K562 (cell line): ENCODE results near the gene DNM1. TPM values are rescaled to one million over a fixed set of nuclear protein-coding genes. Genes with fewer than 3 reads are reported as not detected.
A peak's percentile ranks its signal among the peaks of the same experiment; 100 is the strongest.

Experiments
- CTBP1 ChIP-seq: fragments of 450-650 bp; IDR thresholded peaks from 2 replicates; pipeline ENCODE4 v1.6.1; 2016; ENCODE audit warnings: borderline replicate concordance
- GTF2A2 ChIP-seq: IDR thresholded peaks from 2 replicates; pipeline ENCODE4 v1.6.1; 2016; ENCODE audit warnings: mild to moderate bottlenecking, missing genetic modification characterization, missing compliant biosample characterization
- HMG20B ChIP-seq: fragments of 250-450 bp; sonication (Bioruptor Pico); IDR thresholded peaks from 2 replicates; pipeline ENCODE4 v1.5.0; 2021; ENCODE audit warnings: mild to moderate bottlenecking
- JUND ChIP-seq, 2 experiments: IDR thresholded peaks; 2 replicates in 1 of 2; 3 replicates in 1 of 2; pipeline ENCODE4 v1.6.1; 2011; ENCODE audit warnings: borderline replicate concordance in 2 of 2, low read depth in 2 of 2, low read length in 2 of 2, improper control_type of control experiment in 1 of 2, missing biosample characterization in 1 of 2, missing genetic modification characterization in 1 of 2, missing genetic modification reagents in 1 of 2
- PTRF ChIP-seq: fragments of 450-650 bp; IDR thresholded peaks from 2 replicates; pipeline ENCODE4 v1.6.1; 2016; ENCODE audit warnings: mild to moderate bottlenecking, missing genetic modification characterization, missing compliant biosample characterization
- RBM14 ChIP-seq: fragments of 200-400 bp; formaldehyde crosslinking; IDR thresholded peaks from 2 replicates; pipeline ENCODE4 v1.6.1; 2018; ENCODE audit warnings: low read depth, mild to moderate bottlenecking, low read length, moderate library complexity, borderline replicate concordance; ENCODE audit not compliant: insufficient read depth
- RBM15 ChIP-seq: fragments of 200-400 bp; formaldehyde crosslinking; IDR thresholded peaks from 2 replicates; pipeline ENCODE4 v1.6.1; 2018; ENCODE audit warnings: mild to moderate bottlenecking, low read length, moderate library complexity; ENCODE audit not compliant: insufficient read depth
- SMARCA4 ChIP-seq: fragments of 450-650 bp; IDR thresholded peaks from 2 replicates; pipeline ENCODE4 v1.6.1; 2016
- SUPT5H ChIP-seq: fragments of 450-650 bp; IDR thresholded peaks from 2 replicates; pipeline ENCODE4 v1.6.1; 2016
- TCF7L2 ChIP-seq: fragments of 150-350 bp; IDR thresholded peaks from 2 replicates; pipeline ENCODE4 v1.6.1; 2016; ENCODE audit warnings: low read depth, mild to moderate bottlenecking, low read length, moderate library complexity
- ZNF146 ChIP-seq: IDR thresholded peaks from one replicate; pipeline ENCODE4 v1.6.1; 2018; ENCODE audit warnings: missing compliant biosample characterization; ENCODE audit not compliant: unreplicated experiment
- ZNF232 ChIP-seq: sonication (generic); formaldehyde crosslinking; IDR thresholded peaks from 2 replicates; pipeline ENCODE4 v1.8.0; 2022; ENCODE audit warnings: mild to moderate bottlenecking, missing genetic modification reagents
- ZNF347 ChIP-seq: fragments of 450-650 bp; formaldehyde crosslinking; IDR thresholded peaks from 2 replicates; pipeline ENCODE4 v1.4.0; 2020; ENCODE audit warnings: low read depth, mild to moderate bottlenecking, moderate library complexity
- polyA plus RNA-seq, 8 experiments: library from polyadenylated mRNA; depleted of rRNA in 4 of 8; stranded (reverse) in 5 of 8; unstranded in 3 of 8; fragments of >200 nt; fragmentation: Nextera tagmentation in 2 of 8; fragmentation: Illumina TruSeq in 1 of 8; extraction: Ambion mirVana in 2 of 8; extraction: Trizol in 1 of 8; gene quantifications; 2 replicates each; pipeline versions ENCODE4 v1.2.1 to v1.2.3, GENCODE V29; 2011 to 2014; ENCODE audit warnings: inconsistent platforms in 1 of 8, missing spikeins in 1 of 8
- total RNA-seq, 7 experiments: library from RNA; depleted of rRNA in 6 of 7; stranded (reverse); fragments of >200 nt in 6 of 7; fragmentation: Illumina TruSeq in 2 of 7; extraction: Trizol in 2 of 7; gene quantifications; 2 replicates each; pipeline versions ENCODE4 v1.2.1 to v1.2.3, GENCODE V29; 2011 to 2021; ENCODE audit warnings: low replicate concordance in 1 of 7
- TF ChIP-seq, protein P1 (sequence below): fragments of 250-450 bp; sonication (Bioruptor Pico); IDR thresholded peaks from 2 replicates; pipeline ENCODE4 v1.8.0; 2021; ENCODE audit warnings: mild to moderate bottlenecking, moderate library complexity
- TF ChIP-seq, protein P2 (sequence below), 3 experiments: fragments of 200-800 bp in 1 of 3; fragments of 250-450 bp in 1 of 3; fragments of 450-650 bp in 1 of 3; sonication (Bioruptor Pico) in 1 of 3; sonication (Bioruptor generic) in 1 of 3; formaldehyde crosslinking in 1 of 3; IDR thresholded peaks; 2 replicates each; pipeline versions ENCODE4 v1.6.1 to v1.8.0; 2016 to 2022; ENCODE audit warnings: mild to moderate bottlenecking in 2 of 3, missing genetic modification characterization in 2 of 3, missing compliant biosample characterization in 1 of 3, moderate library complexity in 1 of 3
- TF ChIP-seq, protein P3 (sequence below): fragments of 250-450 bp; sonication (Bioruptor Pico); IDR thresholded peaks from 2 replicates; pipeline ENCODE4 v1.5.0; 2021; ENCODE audit warnings: mild to moderate bottlenecking, moderate library complexity
- TF ChIP-seq, protein P4 (sequence below): fragments of 250-450 bp; sonication (Bioruptor Pico); IDR thresholded peaks from 2 replicates; pipeline ENCODE4 v1.8.0; 2022; ENCODE audit warnings: moderate library complexity, mild to moderate bottlenecking, inconsistent platforms

Gene DNM1
- total and polyA plus RNA-seq, 9 of the 15 experiments (the other 6 are each of a cell fraction or from before 2014, with no cell fraction given), result 0.39 to 23.1 (median 9.1) TPM

DNA sequence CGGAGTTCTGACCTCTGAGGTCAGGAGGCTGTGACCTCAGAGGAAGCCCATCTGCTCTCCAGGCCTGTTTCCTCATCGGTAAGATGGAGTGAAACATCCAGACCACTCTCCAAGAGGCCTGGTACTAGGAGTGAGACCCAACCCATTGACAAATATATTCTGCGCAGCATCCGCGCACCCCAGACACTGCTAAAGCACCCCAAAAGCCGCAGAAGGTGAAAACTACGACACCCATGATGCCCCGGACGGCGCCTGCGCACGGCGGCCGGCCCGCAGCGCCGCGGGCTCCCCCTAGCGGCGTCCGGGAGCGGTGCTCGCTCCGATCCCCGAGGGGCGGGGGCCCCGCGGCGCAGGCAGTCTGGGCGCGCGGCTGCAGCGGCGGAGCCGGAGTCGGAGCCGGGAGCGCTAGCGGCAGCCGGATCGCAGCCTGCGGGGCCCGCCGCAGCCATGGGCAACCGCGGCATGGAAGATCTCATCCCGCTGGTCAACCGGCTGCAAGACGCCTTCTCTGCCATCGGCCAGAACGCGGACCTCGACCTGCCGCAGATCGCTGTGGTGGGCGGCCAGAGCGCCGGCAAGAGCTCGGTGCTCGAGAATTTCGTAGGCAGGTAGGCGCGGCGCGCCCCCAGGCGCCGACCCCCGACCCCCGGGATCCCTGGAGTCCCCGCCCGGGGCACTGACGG is at the start of gene DNM1 (continued):
- TF ChIP-seq, protein P1, sequence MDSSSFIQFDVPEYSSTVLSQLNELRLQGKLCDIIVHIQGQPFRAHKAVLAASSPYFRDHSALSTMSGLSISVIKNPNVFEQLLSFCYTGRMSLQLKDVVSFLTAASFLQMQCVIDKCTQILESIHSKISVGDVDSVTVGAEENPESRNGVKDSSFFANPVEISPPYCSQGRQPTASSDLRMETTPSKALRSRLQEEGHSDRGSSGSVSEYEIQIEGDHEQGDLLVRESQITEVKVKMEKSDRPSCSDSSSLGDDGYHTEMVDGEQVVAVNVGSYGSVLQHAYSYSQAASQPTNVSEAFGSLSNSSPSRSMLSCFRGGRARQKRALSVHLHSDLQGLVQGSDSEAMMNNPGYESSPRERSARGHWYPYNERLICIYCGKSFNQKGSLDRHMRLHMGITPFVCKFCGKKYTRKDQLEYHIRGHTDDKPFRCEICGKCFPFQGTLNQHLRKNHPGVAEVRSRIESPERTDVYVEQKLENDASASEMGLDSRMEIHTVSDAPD, result peak; percentile 45; the same call in 1 of the 2 replicates
- no peak for TF ChIP-seq RBM15
- peak; percentile 52; the same call in 1 of the 2 replicates for TF ChIP-seq JUND (IDR thresholded peaks at IDR 0.05; ENCODE audit: borderline replicate concordance, low read depth, low read length)
- TF ChIP-seq JUND (tag; IDR thresholded peaks at IDR 0.05; ENCODE audit: borderline replicate concordance, low read depth, low read length), result peak; percentile 48; the same call in 1 of the 3 replicates
- TF ChIP-seq PTRF (tag), result no peak
- TF ChIP-seq, protein P2, sequence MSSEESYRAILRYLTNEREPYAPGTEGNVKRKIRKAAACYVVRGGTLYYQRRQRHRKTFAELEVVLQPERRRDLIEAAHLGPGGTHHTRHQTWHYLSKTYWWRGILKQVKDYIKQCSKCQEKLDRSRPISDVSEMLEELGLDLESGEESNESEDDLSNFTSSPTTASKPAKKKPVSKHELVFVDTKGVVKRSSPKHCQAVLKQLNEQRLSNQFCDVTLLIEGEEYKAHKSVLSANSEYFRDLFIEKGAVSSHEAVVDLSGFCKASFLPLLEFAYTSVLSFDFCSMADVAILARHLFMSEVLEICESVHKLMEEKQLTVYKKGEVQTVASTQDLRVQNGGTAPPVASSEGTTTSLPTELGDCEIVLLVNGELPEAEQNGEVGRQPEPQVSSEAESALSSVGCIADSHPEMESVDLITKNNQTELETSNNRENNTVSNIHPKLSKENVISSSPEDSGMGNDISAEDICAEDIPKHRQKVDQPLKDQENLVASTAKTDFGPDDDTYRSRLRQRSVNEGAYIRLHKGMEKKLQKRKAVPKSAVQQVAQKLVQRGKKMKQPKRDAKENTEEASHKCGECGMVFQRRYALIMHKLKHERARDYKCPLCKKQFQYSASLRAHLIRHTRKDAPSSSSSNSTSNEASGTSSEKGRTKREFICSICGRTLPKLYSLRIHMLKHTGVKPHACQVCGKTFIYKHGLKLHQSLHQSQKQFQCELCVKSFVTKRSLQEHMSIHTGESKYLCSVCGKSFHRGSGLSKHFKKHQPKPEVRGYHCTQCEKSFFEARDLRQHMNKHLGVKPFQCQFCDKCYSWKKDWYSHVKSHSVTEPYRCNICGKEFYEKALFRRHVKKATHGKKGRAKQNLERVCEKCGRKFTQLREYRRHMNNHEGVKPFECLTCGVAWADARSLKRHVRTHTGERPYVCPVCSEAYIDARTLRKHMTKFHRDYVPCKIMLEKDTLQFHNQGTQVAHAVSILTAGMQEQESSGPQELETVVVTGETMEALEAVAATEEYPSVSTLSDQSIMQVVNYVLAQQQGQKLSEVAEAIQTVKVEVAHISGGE (CRISPR knock-in tag; IDR thresholded peaks at IDR 0.05), result no peak
- no peak for TF ChIP-seq SMARCA4
- TF ChIP-seq, protein P3, sequence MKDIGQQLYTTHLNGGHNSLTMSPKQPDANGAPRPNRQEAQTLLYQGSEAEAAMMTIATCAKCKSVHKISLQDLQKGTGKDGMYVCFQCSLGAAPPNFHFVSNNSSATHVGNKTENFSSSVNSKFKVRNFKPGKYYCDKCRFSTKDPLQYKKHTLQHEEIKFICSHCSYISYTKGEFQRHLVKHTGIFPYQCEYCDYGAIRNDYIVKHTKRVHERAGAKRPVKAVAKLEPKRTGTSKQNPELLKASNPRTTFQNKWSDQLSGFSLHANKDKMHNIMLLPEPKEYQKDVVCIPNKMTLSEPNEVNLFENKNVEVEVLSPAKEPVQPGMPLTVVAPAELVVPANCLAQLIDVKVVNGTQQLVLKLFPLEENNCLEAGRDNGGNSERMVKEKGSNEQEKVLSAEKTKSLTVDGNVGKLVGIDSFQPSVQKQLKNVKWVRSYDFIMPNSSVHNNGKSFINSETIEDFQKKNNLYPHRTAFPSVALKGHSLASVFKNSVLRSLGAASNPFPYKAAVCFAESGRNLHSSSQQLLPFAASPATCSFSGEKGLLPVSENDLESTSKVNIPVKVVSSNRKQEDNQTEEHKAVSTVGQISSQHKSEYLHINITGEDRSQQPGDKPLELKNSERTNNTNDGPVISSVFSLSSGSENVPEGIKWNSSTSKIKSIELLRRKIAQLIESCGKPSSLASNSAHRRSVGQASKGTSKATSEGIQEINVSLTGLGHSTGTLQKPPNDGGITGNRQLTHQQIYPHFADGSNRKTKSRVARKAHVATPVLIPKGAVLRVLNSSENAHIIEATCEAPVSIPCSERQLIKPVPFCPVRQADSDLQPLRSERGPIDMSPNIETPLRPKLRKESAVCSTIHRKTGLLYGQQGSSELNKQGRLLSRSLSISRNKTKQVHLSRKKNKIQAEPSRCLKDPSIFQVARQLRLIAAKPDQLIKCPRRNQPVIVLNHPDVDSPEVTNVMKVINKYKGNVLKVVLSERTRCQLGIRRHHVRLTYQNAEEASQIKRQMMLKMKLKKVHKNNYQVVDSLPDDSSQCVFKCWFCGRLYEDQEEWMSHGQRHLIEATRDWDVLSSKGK (CRISPR knock-in tag), result no peak
- no peak for TF ChIP-seq ZNF232 (CRISPR knock-in tag)
- no peak for TF ChIP-seq HMG20B (CRISPR knock-in tag)
- TF ChIP-seq TCF7L2, result peak; percentile 47; the same call in 1 of the 2 replicates
- TF ChIP-seq ZNF146 (CRISPR knock-in tag), result no peak
- TF ChIP-seq ZNF347 (CRISPR knock-in tag), result no peak
- no peak for TF ChIP-seq SUPT5H
- no peak; the same call in 1 of the 2 replicates for TF ChIP-seq GTF2A2 (tag)
- peak; percentile 98 for TF ChIP-seq CTBP1
- TF ChIP-seq, protein P4, sequence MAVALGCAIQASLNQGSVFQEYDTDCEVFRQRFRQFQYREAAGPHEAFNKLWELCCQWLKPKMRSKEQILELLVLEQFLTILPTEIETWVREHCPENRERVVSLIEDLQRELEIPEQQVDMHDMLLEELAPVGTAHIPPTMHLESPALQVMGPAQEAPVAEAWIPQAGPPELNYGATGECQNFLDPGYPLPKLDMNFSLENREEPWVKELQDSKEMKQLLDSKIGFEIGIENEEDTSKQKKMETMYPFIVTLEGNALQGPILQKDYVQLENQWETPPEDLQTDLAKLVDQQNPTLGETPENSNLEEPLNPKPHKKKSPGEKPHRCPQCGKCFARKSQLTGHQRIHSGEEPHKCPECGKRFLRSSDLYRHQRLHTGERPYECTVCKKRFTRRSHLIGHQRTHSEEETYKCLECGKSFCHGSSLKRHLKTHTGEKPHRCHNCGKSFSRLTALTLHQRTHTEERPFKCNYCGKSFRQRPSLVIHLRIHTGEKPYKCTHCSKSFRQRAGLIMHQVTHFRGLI (CRISPR knock-in tag), result peak; percentile 59; the same call in 1 of the 2 replicates
- no peak for TF ChIP-seq RBM14
